Gastrocnemius medialis (tissue), 4 donors: ENCODE measurements around the gene PTER.

Experiments
- CTCF ChIP-seq, 5 experiments: fragments of 450-650 bp in 3 of 5; fragments of 200-600 bp in 2 of 5; sonication (generic) in 2 of 5; IDR thresholded peaks in 4 of 5; conservative IDR thresholded peaks in 1 of 5; 1 replicate in 4 of 5; 2 replicates in 1 of 5; pipeline ENCODE4 v1.5.1; 2016 to 2019; ENCODE audit warnings: antibody characterized with exemption in 5 of 5, mild to moderate bottlenecking in 3 of 5, moderate library complexity in 3 of 5
- POLR2A ChIP-seq, 2 donors: fragments of 450-650 bp; IDR thresholded peaks; one replicate each; pipeline ENCODE4 v1.6.1; 2017; ENCODE audit warnings: antibody characterized with exemption in 2 of 2, mild to moderate bottlenecking in 2 of 2, moderate library complexity in 2 of 2

GRCh38 chr10:16442914-16443313 is 6.1 kb downstream of the PTER start:
- no peak for TF ChIP-seq CTCF (IDR thresholded peaks at IDR 0.05 in 4 of 5, conservative IDR thresholded peaks at IDR 0.05 in 1 of 5)
- TF ChIP-seq POLR2A (IDR thresholded peaks at IDR 0.05), result no peak
